Measurements from ENCODE around the gene CORO2B. TPM values are rescaled to one million over a fixed set of nuclear protein-coding genes. Genes with fewer than 3 reads are reported as not detected.

Gene CORO2B
- total and polyA plus RNA-seq, 9 of the 15 experiments (the other 6 are each of a cell fraction or from before 2014, with no cell fraction given): not detected

GRCh38 chr15:68625853-68626252 is 47.1 kb downstream of the CORO2B start (continued):
- TF ChIP-seq TFE3 (CRISPR knock-in tag; IDR thresholded peaks at IDR 0.05) (no peak), BRD9 (IDR thresholded peaks at IDR 0.05; ENCODE audit: low read depth, partially characterized antibody) (no peak)

- H3K4me3 ChIP-seq: no peak overlapping the region
- no peaks in the 10 kb centered on the region for H3K9me3 ChIP-seq (replicated peaks; ENCODE audit: control insufficient read depth, insufficient read depth, low read depth, low read length)
- H3K27ac ChIP-seq (ENCODE audit: extremely low read depth, low read depth, low read length): no peak overlapping the region
- H3K9ac ChIP-seq (ENCODE audit: insufficient read depth in 1 of 2, low read depth in 2 of 2, low read length in 2 of 2): no peak overlapping the region
- in situ Hi-C loops (cut with MboI): no loop called here
- DNase-seq (ENCODE audit: extremely low read depth in 1 of 4, low spot score in 3 of 4) (no peak), ATAC-seq (no peak), FAIRE-seq (no peak)
- TF ChIP-seq ZBTB43 (CRISPR knock-in tag; IDR thresholded peaks at IDR 0.05) (no peak), ZNF239 (CRISPR knock-in tag; IDR thresholded peaks at IDR 0.05) (no peak), IRF9 (tag; IDR thresholded peaks at IDR 0.05) (no peak), HDAC2 (IDR thresholded peaks at IDR 0.05) (no peak), SETDB1 (IDR thresholded peaks at IDR 0.05; ENCODE audit: low read length) (no peak), ZBTB26 (CRISPR knock-in tag; IDR thresholded peaks at IDR 0.05) (no peak), ZFP30 (CRISPR knock-in tag; IDR thresholded peaks at IDR 0.05; ENCODE audit: borderline replicate concordance) (no peak)
- H3K36me3 ChIP-seq (ENCODE audit: control insufficient read depth, insufficient read depth, low read length): no peaks in the 10 kb centered on the region
- H2AFZ ChIP-seq (ENCODE audit: low read depth, low read length): no peak overlapping the region
- H3K27me3 ChIP-seq (ENCODE audit: control insufficient read depth in 2 of 2, insufficient read depth in 2 of 2, low read length in 2 of 2): peaks cover 12 to 59% of the 10 kb centered on the region in 2 experiments
- H3K4me2 ChIP-seq (ENCODE audit: insufficient read depth, low read length): no peak overlapping the region
- 0% methylated on average over 3 of the region's 3 CpGs for WGBS (ENCODE audit: insufficient coverage, low coverage, missing lambda C conversion rate)
- intact Hi-C loops (cut with micrococcal nuclease): no loop called here
- H4K20me1 ChIP-seq (replicated peaks; ENCODE audit: control insufficient read depth, insufficient read depth, low read length): peaks cover 15% of the 10 kb centered on the region
- H3K79me2 ChIP-seq (ENCODE audit: control insufficient read depth, insufficient read depth, low read length): no peaks in the 10 kb centered on the region
- ChIA-PET CTCF (ENCODE audit: low intra/inter-chr PET ratio) (no interaction called here), POLR2A (no interaction called here)
- no TSS peak for BruUV-seq (replicated peaks)
- no peaks in the 10 kb centered on the region for H3K9me1 ChIP-seq (ENCODE audit: control insufficient read depth, insufficient read depth, low read length)
- no peaks in the 10 kb centered on the region for H3K4me1 ChIP-seq (replicated peaks in 1 of 2; ENCODE audit: control insufficient read depth in 2 of 2, insufficient read depth in 2 of 2, low read length in 2 of 2)
Measured at GRCh38 chr15:68626283-68626682, 47.5 kb downstream of the CORO2B start.

All from K562 (cell line).